DOHH2 (cell line): ENCODE results near the gene MIEF1.
A peak's percentile ranks its signal among the peaks of the same experiment; 100 is the strongest.

ENCODE experiments used
- H3F3A ChIP-seq: fragments of 200-600 bp; sonication (generic), shearing (Covaris generic); 2 replicates; pipeline ENCODE4 v1.6.0; 2016; ENCODE audit warnings: antibody characterized with exemption, mild to moderate bottlenecking; ENCODE audit not compliant: control insufficient read depth, insufficient read depth
- H3K27ac ChIP-seq: fragments of 200-600 bp; sonication (generic); 2 replicates; pipeline ENCODE4 v1.5.1; 2014; ENCODE audit warnings: low read depth, mild to moderate bottlenecking, low read length, moderate library complexity
- H3K27me3 ChIP-seq: fragments of 200-600 bp; sonication (generic); 2 replicates; pipeline ENCODE4 v1.6.1; 2014; ENCODE audit warnings: mild to moderate bottlenecking, low read length, mixed read lengths; ENCODE audit not compliant: control insufficient read depth
- H3K36me3 ChIP-seq: fragments of 200-600 bp; sonication (generic); 2 replicates; pipeline ENCODE4 v1.6.1; 2014; ENCODE audit warnings: mild to moderate bottlenecking, low read length, moderate library complexity, mixed read lengths; ENCODE audit not compliant: control insufficient read depth
- H3K4me1 ChIP-seq: fragments of 200-600 bp; sonication (generic); 2 replicates; pipeline ENCODE4 v1.6.1; 2014; ENCODE audit warnings: mild to moderate bottlenecking, low read length, mixed read lengths; ENCODE audit not compliant: control insufficient read depth
- H3K4me2 ChIP-seq: fragments of 200-600 bp; sonication (generic); 2 replicates; pipeline ENCODE4 v1.6.0; 2014; ENCODE audit warnings: mild to moderate bottlenecking, low read length, moderate library complexity
- H3K4me3 ChIP-seq: fragments of 200-600 bp; sonication (generic); 2 replicates; pipeline ENCODE4 v1.5.1; 2014; ENCODE audit warnings: mild to moderate bottlenecking, low read length, mixed read lengths
- H3K79me2 ChIP-seq: fragments of 200-600 bp; sonication (generic); 2 replicates; pipeline ENCODE4 v1.6.1; 2014; ENCODE audit warnings: mild to moderate bottlenecking, low read length, mixed read lengths; ENCODE audit not compliant: control insufficient read depth
- H3K9me2 ChIP-seq: fragments of 200-600 bp; sonication (generic); replicated peaks from 2 replicates; pipeline ENCODE4 v1.6.1; 2014; ENCODE audit warnings: mild to moderate bottlenecking, low read length, mixed read lengths; ENCODE audit not compliant: control insufficient read depth
- H3K9me3 ChIP-seq: fragments of 200-600 bp; sonication (generic); 2 replicates; pipeline ENCODE4 v1.6.1; 2014; ENCODE audit warnings: antibody characterized with exemption, low read length, mixed read lengths; ENCODE audit not compliant: control insufficient read depth, insufficient read depth
- H4K20me1 ChIP-seq: fragments of 200-600 bp; sonication (generic); 2 replicates; pipeline ENCODE4 v1.6.0; 2014; ENCODE audit warnings: low read depth, mild to moderate bottlenecking, antibody characterized with exemption, low read length, moderate library complexity; ENCODE audit not compliant: control insufficient read depth, insufficient read depth
- EZH2phosphoT487 ChIP-seq: fragments of 200-600 bp; sonication (generic); IDR thresholded peaks from 2 replicates; pipeline ENCODE4 v1.6.1; 2017; ENCODE audit warnings: borderline replicate concordance, mild to moderate bottlenecking, antibody characterized with exemption, low read length, moderate library complexity, mixed read lengths
- TF ChIP-seq, protein P1 (sequence below): fragments of 200-600 bp; sonication (generic); IDR thresholded peaks from one replicate; pipeline ENCODE4 v1.5.1; 2014; ENCODE audit warnings: antibody characterized with exemption, mild to moderate bottlenecking, low read depth, low read length; ENCODE audit not compliant: poor library complexity, severe bottlenecking

The MIEF1 gene

DNA sequence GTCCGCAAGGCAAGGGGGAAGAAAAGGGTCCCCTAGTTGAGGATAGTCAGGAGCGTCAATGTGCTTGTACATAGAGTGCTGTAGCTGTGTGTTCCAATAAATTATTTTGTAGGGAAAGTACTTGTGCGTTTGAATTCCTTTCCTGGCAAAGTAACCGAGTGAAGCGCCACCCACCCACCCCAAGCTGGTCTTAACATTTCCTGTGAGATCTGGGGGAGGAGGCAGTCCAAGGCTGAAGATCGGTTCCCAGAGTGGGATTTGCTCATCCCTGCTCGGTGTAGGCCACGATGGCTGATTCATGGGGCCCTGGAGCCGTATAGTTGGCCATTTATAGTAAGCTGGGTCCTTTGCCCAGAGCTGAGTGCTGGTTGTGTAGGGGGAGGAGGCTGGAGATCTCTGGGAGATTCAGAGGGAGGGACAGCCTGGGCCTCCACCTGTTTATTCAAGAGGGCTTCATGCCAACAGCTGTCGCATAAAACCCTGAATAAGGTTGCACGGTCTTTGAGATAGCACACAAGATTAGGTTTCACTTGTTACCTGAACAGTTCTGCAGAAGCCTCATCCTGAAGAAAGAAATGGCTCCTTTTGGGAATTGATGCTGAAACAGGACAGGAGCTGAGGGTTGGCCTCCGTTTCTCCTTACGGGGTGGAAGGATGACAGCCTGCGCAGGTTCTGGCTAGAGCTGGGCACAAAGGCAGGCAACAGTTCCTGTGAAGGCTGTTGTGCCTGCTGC is 20.6 kb downstream of the MIEF1 start:
- no peaks in the 10 kb centered on the region for H3K9me3 ChIP-seq
- peak overlapping the region; percentile 98 for H3K4me2 ChIP-seq
- H3K4me1 ChIP-seq = peaks cover 75% of the 10 kb centered on the region
- H3F3A ChIP-seq = peaks cover 78% of the 10 kb centered on the region
- H3K27ac ChIP-seq = peak overlapping the region; percentile 88
- no peak for TF ChIP-seq EZH2phosphoT487
- TF ChIP-seq, protein P1, sequence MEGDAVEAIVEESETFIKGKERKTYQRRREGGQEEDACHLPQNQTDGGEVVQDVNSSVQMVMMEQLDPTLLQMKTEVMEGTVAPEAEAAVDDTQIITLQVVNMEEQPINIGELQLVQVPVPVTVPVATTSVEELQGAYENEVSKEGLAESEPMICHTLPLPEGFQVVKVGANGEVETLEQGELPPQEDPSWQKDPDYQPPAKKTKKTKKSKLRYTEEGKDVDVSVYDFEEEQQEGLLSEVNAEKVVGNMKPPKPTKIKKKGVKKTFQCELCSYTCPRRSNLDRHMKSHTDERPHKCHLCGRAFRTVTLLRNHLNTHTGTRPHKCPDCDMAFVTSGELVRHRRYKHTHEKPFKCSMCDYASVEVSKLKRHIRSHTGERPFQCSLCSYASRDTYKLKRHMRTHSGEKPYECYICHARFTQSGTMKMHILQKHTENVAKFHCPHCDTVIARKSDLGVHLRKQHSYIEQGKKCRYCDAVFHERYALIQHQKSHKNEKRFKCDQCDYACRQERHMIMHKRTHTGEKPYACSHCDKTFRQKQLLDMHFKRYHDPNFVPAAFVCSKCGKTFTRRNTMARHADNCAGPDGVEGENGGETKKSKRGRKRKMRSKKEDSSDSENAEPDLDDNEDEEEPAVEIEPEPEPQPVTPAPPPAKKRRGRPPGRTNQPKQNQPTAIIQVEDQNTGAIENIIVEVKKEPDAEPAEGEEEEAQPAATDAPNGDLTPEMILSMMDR = no peak
- peaks cover 16% of the 10 kb centered on the region for H4K20me1 ChIP-seq
- H3K36me3 ChIP-seq = peaks cover 87% of the 10 kb centered on the region
- peak overlapping the region; percentile 86 for H3K4me3 ChIP-seq
- no peaks in the 10 kb centered on the region for H3K27me3 ChIP-seq
- H3K79me2 ChIP-seq = peaks cover 76% of the 10 kb centered on the region
- no peaks in the 10 kb centered on the region for H3K9me2 ChIP-seq

DNA sequence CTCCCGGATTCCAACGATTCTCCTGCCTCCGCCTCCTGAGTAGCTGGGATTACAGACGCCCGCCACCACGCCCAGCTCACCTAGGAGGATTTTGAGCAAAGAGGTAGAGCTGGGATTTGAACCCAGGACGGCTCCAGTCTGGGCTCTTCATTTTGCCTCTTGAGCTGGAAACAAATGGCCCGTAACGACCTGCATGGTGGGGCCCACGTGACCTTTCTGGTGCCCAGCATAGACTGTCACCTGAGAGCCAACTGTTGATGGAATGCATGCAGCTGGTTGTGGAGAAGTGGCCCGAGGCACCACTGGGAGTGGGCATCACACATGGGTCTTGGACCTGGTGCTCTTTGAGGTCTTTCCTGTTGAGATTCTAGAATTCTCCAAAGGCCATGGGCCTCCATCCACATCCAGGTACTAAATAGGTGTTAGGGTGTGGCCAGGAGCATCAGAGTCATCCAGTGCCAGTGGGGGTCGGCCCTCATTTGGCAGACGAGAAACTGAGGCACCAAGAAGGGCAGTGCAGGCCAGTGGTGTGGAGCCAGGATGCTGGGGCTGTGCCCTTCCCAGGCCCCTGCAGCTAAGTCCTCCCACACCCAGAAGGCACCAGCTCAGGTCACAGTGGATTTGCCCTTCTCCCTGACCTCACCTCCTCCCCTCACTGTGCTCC is 22.1 kb downstream of the MIEF1 start:
- peaks cover 74% of the 10 kb centered on the region for H3K4me1 ChIP-seq
- peak overlapping the region; percentile 99 for H3K27ac ChIP-seq
- H3K27me3 ChIP-seq = no peaks in the 10 kb centered on the region
- peaks cover 87% of the 10 kb centered on the region for H3K36me3 ChIP-seq
- H3K4me3 ChIP-seq = peak overlapping the region; percentile 39
- peaks cover 78% of the 10 kb centered on the region for H3F3A ChIP-seq
- peaks cover 73% of the 10 kb centered on the region for H3K79me2 ChIP-seq
- peak overlapping the region; percentile 98 for H3K4me2 ChIP-seq
- no peaks in the 10 kb centered on the region for H3K9me3 ChIP-seq
- TF ChIP-seq EZH2phosphoT487 = no peak
- TF ChIP-seq, protein P1 = no peak
- no peaks in the 10 kb centered on the region for H3K9me2 ChIP-seq
- H4K20me1 ChIP-seq = peaks cover 16% of the 10 kb centered on the region

DNA sequence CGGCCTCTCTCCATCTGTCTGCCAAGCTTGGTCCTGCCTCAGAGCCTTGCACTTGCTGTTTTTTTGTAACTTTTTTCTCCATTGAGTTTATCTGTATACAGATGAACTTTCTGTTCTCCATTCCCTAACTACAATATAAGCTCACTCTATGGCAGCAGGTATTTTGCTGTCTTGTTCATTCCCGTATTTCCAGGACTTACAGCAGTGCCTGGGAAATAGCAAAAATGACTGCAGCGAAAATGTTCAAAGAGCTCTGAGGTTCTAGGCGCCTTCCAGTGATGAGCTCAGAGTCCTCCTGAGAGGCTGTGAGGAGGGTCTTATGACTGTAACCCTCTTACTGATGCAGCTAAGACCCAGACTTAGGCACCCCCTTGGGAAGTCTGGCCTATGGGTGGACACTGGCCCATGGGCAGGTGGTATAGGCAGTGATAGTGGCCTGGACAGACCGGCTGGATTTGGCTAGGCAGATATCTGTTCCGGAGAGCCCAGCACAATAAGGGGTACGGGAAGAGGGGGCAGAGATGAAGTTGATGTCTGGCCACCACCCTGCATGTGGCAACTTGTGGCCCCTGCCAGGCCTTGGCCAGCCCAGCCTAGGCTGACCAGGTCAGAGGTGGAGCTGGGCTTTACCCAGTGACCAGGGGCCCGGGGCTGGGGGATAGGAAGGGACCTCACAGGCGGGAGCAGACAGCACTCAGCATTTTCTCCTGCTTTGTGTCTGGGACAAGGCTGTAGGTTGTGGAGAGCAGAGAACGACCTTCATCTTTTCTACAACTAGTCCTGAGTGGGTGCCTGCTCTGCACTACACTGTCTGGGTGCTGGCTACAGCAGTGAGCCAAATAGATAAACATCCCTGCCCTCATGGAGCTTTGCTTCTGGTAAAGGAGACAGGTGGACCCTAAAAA is 22.9 kb downstream of the MIEF1 start:
- peak overlapping the region; percentile 98 for H3K4me2 ChIP-seq
- H3K79me2 ChIP-seq = peaks cover 73% of the 10 kb centered on the region
- H3F3A ChIP-seq = peaks cover 84% of the 10 kb centered on the region
- peak overlapping the region; percentile 99 for H3K27ac ChIP-seq
- H3K9me2 ChIP-seq = no peaks in the 10 kb centered on the region
- peaks cover 89% of the 10 kb centered on the region for H3K36me3 ChIP-seq
- no peaks in the 10 kb centered on the region for H3K27me3 ChIP-seq
- peak overlapping the region; percentile 39 for H3K4me3 ChIP-seq
- no peaks in the 10 kb centered on the region for H3K9me3 ChIP-seq
- TF ChIP-seq EZH2phosphoT487 = no peak
- TF ChIP-seq, protein P1 = no peak
- peaks cover 80% of the 10 kb centered on the region for H3K4me1 ChIP-seq
- peaks cover 16% of the 10 kb centered on the region for H4K20me1 ChIP-seq
